SW480 (cell line): ENCODE data around the gene SMIM32.

ENCODE experiments used
- DNase-seq: peaks from one replicate; pipeline ENCODE4 v3.0.0-alpha.2; 2016; ENCODE audit warnings: low spot score

SMIM32 gene

GRCh38 chr5:136192526-136193321 is at the start of gene SMIM32:
SMIM32 (minus strand) TSS chr5:136193162; CDS start chr5:136192524, 638 bp downstream.
- peak; percentile 51 for DNase-seq

GRCh38 chr5:136242611-136243010 is 49.6 kb upstream of the SMIM32 start:
- no peak for DNase-seq

GRCh38 chr5:136242136-136242535 is 49.2 kb upstream of the SMIM32 start:
- DNase-seq = no peak

GRCh38 chr5:136240894-136241293 is 47.9 kb upstream of the SMIM32 start:
- no peak for DNase-seq

- no peak for DNase-seq
These were observed 43.6 kb upstream of the SMIM32 start for GRCh38 chr5:136236479-136237083.

GRCh38 chr5:136235321-136235720 is 42.4 kb upstream of the SMIM32 start:
- DNase-seq = no peak

- no peak for DNase-seq
These were observed 39.4 kb upstream of the SMIM32 start for GRCh38 chr5:136232316-136232715.

- DNase-seq = no peak
These were observed 37.2 kb upstream of the SMIM32 start for GRCh38 chr5:136230176-136230575.

- no peak for DNase-seq
These were observed 35.3 kb upstream of the SMIM32 start for GRCh38 chr5:136228136-136228757.

GRCh38 chr5:136226401-136226800 is 33.4 kb upstream of the SMIM32 start:
- no peak for DNase-seq

- DNase-seq = no peak
These were observed 32.8 kb upstream of the SMIM32 start for GRCh38 chr5:136225796-136226195.

- no peak for DNase-seq
These were observed 29.7 kb upstream of the SMIM32 start for GRCh38 chr5:136222580-136223235.

- no peak for DNase-seq
These were observed 28.4 kb upstream of the SMIM32 start for GRCh38 chr5:136221340-136221739.

- DNase-seq = no peak
These were observed 23.3 kb upstream of the SMIM32 start for GRCh38 chr5:136216230-136216629.

- no peak for DNase-seq
These were observed 22.9 kb upstream of the SMIM32 start for GRCh38 chr5:136215812-136216211.

GRCh38 chr5:136213919-136214493 is 21.0 kb upstream of the SMIM32 start:
- no peak for DNase-seq

- DNase-seq = peak; percentile 50
These were observed 19.3 kb upstream of the SMIM32 start for GRCh38 chr5:136212252-136212721.

GRCh38 chr5:136211282-136212040 is 18.5 kb upstream of the SMIM32 start:
- no peak for DNase-seq

GRCh38 chr5:136210259-136210658 is 17.3 kb upstream of the SMIM32 start:
- no peak for DNase-seq

GRCh38 chr5:136209346-136209910 is 16.5 kb upstream of the SMIM32 start:
- no peak for DNase-seq

- no peak for DNase-seq
These were observed 16.0 kb upstream of the SMIM32 start for GRCh38 chr5:136208916-136209315.
